ENCODE results near the gene OTUD3.
"Not testable (repeated sequence)": the region's sequence is repeated elsewhere in the genome, so short reads cannot be mapped to it uniquely, and the experiment has no call there.

Gene OTUD3

GRCh38 chr1:19920132-19920710, 38.0 kb downstream of the OTUD3 start:
- no peak for DNase-seq

GRCh38 chr1:19921310-19921709, 39.1 kb downstream of the OTUD3 start:
- DNase-seq = no peak

- no peak for DNase-seq
These were observed 40.0 kb downstream of the OTUD3 start for GRCh38 chr1:19922015-19922688.

GRCh38 chr1:19923137-19923952, 41.1 kb downstream of the OTUD3 start, which contains the start of gene PLA2G2E:
TSS of gene PLA2G2E (minus strand) at chr1:19923617. CDS start at chr1:19923559, 58 bp downstream.
- DNase-seq = no peak

- DNase-seq = no peak
These were observed 41.8 kb downstream of the OTUD3 start for GRCh38 chr1:19923953-19924346.

- no peak for DNase-seq
These were observed 43.3 kb downstream of the OTUD3 start for GRCh38 chr1:19925342-19926070.

GRCh38 chr1:19926296-19927129, 44.3 kb downstream of the OTUD3 start:
- DNase-seq = no peak

GRCh38 chr1:19927130-19927421, 44.9 kb downstream of the OTUD3 start:
- DNase-seq = not testable (repeated sequence)

- no peak for DNase-seq
These were observed 50.7 kb downstream of the OTUD3 start for GRCh38 chr1:19932866-19933265.

- DNase-seq = no peak
These were observed 52.1 kb downstream of the OTUD3 start for GRCh38 chr1:19934336-19934735.

GRCh38 chr1:19936061-19936750, 54.0 kb downstream of the OTUD3 start:
- no peak for DNase-seq

GRCh38 chr1:19938472-19938871, 56.3 kb downstream of the OTUD3 start:
- no peak for DNase-seq

- DNase-seq = no peak
These were observed 58.5 kb downstream of the OTUD3 start for GRCh38 chr1:19940486-19941205.

- DNase-seq = no peak
These were observed 59.0 kb downstream of the OTUD3 start for GRCh38 chr1:19941206-19941568.

- DNase-seq = no peak
These were observed 59.9 kb downstream of the OTUD3 start for GRCh38 chr1:19942088-19942487.

GRCh38 chr1:19942657-19943056, 60.5 kb downstream of the OTUD3 start:
- DNase-seq = no peak

- DNase-seq = no peak
These were observed 63.7 kb downstream of the OTUD3 start for GRCh38 chr1:19945914-19946313.

GRCh38 chr1:19946331-19946751, 64.1 kb downstream of the OTUD3 start:
- no peak for DNase-seq

GRCh38 chr1:19946971-19947370, 64.8 kb downstream of the OTUD3 start:
- no peak for DNase-seq

GRCh38 chr1:19949016-19949415, 66.8 kb downstream of the OTUD3 start:
- DNase-seq = no peak

GRCh38 chr1:19954059-19954458, 71.9 kb downstream of the OTUD3 start:
- no peak for DNase-seq

Data from CD4-positive, alpha-beta T cell treated with Interleukin-12 subunit alpha and Interleukin-12 subunit beta, for 1 hour (primary cell).